HUES64 (cell line): ENCODE data around the gene CLNK.

ENCODE experiments used
- H3K27ac ChIP-seq: 2 replicates; pipeline ENCODE4 v1.7.0; 2013; ENCODE audit warnings: low read depth, low read length, inconsistent platforms
- H3K27me3 ChIP-seq: 2 replicates; pipeline ENCODE4 v1.6.1; 2013; ENCODE audit warnings: mild to moderate bottlenecking, low read length; ENCODE audit not compliant: insufficient read depth
- H3K36me3 ChIP-seq: 2 replicates; pipeline ENCODE4 v1.6.1; 2013; ENCODE audit warnings: mild to moderate bottlenecking, low read length; ENCODE audit not compliant: insufficient read depth
- H3K4me1 ChIP-seq: 2 replicates; pipeline ENCODE4 v1.6.1; 2013; ENCODE audit warnings: mild to moderate bottlenecking, low read length, moderate library complexity; ENCODE audit not compliant: insufficient read depth
- H3K4me3 ChIP-seq: 2 replicates; pipeline ENCODE4 v1.5.1; 2013; ENCODE audit warnings: mild to moderate bottlenecking, low read length, moderate library complexity
- H3K9ac ChIP-seq: 2 replicates; pipeline ENCODE4 v1.6.1; 2013; ENCODE audit warnings: mild to moderate bottlenecking, low read depth, low read length
- H3K9me3 ChIP-seq: 2 replicates; pipeline ENCODE4 v1.6.1; 2013; ENCODE audit warnings: low read depth, low read length; ENCODE audit not compliant: insufficient read depth
- WGBS: fragments of 150-250, 120-280 bp; methylation state at CpG from one replicate; pipeline ENCODE4 v1.1.7; 2013; ENCODE audit warnings: missing lambda C conversion rate; 5-methylcytosine and 5-hydroxymethylcytosine counted together

CLNK gene

GRCh38 chr4:10506077-10506476, 178.5 kb downstream of the CLNK start:
- WGBS, result 97% methylated on average over 4 of the region's 4 CpGs
- Histone ChIP-seq H3K4me1 (peaks cover 1% of the 10 kb centered on the region; the same call in 1 of the 2 replicates), H3K36me3 (no peaks in the 10 kb centered on the region), H3K9me3 (no peaks in the 10 kb centered on the region), H3K27ac (no peak overlapping the region), H3K4me3 (no peak overlapping the region), H3K9ac (no peak overlapping the region), H3K27me3 (no peaks in the 10 kb centered on the region)

DNA sequence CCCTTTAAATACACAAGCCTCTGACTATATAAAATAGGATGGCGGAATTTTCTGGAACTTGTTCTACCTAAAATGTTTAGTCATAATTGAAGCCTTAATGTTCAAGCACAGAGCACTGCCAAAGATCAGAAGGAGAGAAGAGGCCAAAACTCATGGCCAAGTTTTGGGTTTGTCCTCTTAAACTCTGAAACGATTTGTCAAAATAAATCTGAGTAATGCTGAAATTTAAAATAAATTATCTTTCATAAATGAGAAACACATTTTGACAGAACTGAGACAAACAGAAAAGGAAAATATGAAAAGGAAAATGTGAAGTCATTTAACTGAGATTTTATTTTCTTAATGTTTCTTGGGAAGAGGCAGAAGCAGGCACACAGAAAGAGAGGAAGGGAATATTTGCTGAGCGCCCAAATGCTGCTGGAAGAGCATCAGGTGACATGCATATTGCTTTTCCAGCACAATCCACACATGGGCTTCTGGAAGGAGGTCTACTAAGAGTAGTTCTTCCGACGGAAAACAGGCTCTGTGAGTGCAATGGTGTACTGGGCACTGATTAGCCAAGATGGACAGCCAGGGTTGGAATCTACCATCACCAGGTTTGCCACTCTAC, 179.9 kb downstream of the CLNK start:
- no peak overlapping the region for H3K9ac ChIP-seq
- 79% methylated on average over 3 of the region's 5 CpGs for WGBS
- no peaks in the 10 kb centered on the region for H3K36me3 ChIP-seq
- peaks cover 8% of the 10 kb centered on the region; the same call in 1 of the 2 replicates for H3K4me1 ChIP-seq
- no peaks in the 10 kb centered on the region for H3K9me3 ChIP-seq
- H3K4me3 ChIP-seq, result no peak overlapping the region
- H3K27ac ChIP-seq, result no peak overlapping the region
- no peaks in the 10 kb centered on the region for H3K27me3 ChIP-seq

- Histone ChIP-seq H3K4me1 (peaks cover 20% of the 10 kb centered on the region; the same call in 1 of the 2 replicates), H3K36me3 (no peaks in the 10 kb centered on the region), H3K27ac (no peak overlapping the region), H3K4me3 (no peak overlapping the region), H3K27me3 (no peaks in the 10 kb centered on the region), H3K9me3 (no peaks in the 10 kb centered on the region), H3K9ac (no peak overlapping the region)
- 94% methylated on average over 5 of the region's 5 CpGs for WGBS
Observed at GRCh38 chr4:10502717-10503116, 181.9 kb downstream of the CLNK start.

GRCh38 chr4:10500776-10501175, 183.8 kb downstream of the CLNK start:
- WGBS, result 85% methylated on average over 6 of the region's 6 CpGs
- Histone ChIP-seq H3K9me3 (no peaks in the 10 kb centered on the region), H3K27ac (no peak overlapping the region), H3K9ac (no peak overlapping the region), H3K27me3 (no peaks in the 10 kb centered on the region), H3K4me1 (peaks cover 37% of the 10 kb centered on the region), H3K36me3 (no peaks in the 10 kb centered on the region), H3K4me3 (no peak overlapping the region)

GRCh38 chr4:10496200-10496599, 188.4 kb downstream of the CLNK start:
- Histone ChIP-seq H3K4me3 (peak overlapping the region; percentile 18), H3K9ac (no peak overlapping the region; the same call in 1 of the 2 replicates), H3K27me3 (peaks cover 2% of the 10 kb centered on the region; the same call in 1 of the 2 replicates), H3K36me3 (no peaks in the 10 kb centered on the region), H3K27ac (peak overlapping the region; percentile 74), H3K9me3 (no peaks in the 10 kb centered on the region), H3K4me1 (peaks cover 48% of the 10 kb centered on the region)
- 1% methylated on average over 4 of the region's 4 CpGs for WGBS

DNA sequence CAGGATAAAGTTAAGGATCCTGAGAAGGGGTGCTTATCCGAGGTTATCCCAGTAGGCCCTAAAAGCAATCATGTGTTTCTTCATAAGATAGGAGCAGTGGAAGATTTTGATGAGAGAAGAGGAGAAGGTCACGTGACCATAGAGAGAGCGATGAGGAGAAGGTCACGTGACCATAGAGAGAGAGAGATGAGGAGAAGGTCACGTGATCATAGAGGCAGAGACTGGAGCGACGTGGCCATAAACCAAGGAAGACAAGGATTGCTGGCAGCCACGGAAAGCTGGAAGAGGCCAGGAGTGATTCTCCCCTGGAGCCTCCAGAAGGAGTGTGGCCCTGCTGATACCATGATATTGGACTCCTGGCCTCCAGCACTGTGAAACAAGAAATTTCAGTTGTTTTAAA, 188.9 kb downstream of the CLNK start:
- Histone ChIP-seq H3K27ac (peak overlapping the region; percentile 74), H3K4me1 (peaks cover 43% of the 10 kb centered on the region), H3K27me3 (peaks cover 2% of the 10 kb centered on the region; the same call in 1 of the 2 replicates), H3K9me3 (no peaks in the 10 kb centered on the region), H3K4me3 (no peak overlapping the region), H3K9ac (no peak overlapping the region), H3K36me3 (no peaks in the 10 kb centered on the region)
- 41% methylated on average over 8 of the region's 8 CpGs for WGBS

DNA sequence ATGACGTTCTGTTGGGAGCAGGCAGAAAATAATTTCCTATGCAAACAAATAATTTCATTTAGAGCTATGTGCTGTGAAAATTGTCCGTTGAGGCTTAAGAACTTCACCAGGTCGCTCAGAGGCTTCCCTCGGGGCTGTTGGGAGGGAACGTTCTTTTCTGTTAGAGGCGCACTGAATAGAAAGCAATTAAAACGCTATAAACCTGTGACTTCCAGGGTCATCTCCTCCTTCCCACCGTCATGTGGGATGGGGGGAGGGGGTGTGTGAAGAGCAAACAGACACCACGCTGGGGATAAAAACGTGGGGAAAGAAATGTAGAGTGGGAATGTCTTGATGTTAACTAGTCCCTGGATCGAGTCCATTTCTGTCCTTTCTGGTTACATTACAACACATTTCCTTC, 192.1 kb downstream of the CLNK start:
- H3K9me3 ChIP-seq, result no peaks in the 10 kb centered on the region
- no peak overlapping the region for H3K9ac ChIP-seq
- H3K27me3 ChIP-seq, result peaks cover 2% of the 10 kb centered on the region; the same call in 1 of the 2 replicates
- H3K4me1 ChIP-seq, result peaks cover 27% of the 10 kb centered on the region
- no peak overlapping the region for H3K4me3 ChIP-seq
- no peaks in the 10 kb centered on the region for H3K36me3 ChIP-seq
- 76% methylated on average over 9 of the region's 11 CpGs for WGBS
- H3K27ac ChIP-seq, result no peak overlapping the region

DNA sequence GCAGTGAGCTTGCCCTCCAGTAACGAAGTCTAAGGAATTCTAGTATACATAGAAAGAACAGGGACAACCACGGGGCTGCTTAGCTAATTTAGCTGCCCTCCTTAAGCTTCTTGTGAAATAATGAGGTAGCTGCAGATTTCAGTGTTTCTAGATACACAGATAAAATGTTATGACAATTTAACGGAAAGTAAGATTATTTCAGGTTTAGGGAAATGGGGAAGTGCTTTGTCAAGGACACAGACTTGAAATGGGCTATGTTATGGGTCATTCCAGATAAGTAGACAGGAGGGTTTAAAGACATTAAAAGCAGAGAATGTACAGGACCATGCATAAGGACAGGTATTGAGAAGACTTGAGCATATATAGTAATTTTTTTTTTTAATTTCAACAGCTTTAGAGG, 193.2 kb downstream of the CLNK start:
- 91% methylated on average over 3 of the region's 3 CpGs for WGBS
- Histone ChIP-seq H3K9ac (no peak overlapping the region), H3K4me1 (peaks cover 16% of the 10 kb centered on the region), H3K9me3 (no peaks in the 10 kb centered on the region), H3K4me3 (no peak overlapping the region), H3K27me3 (peaks cover 2% of the 10 kb centered on the region; the same call in 1 of the 2 replicates), H3K36me3 (no peaks in the 10 kb centered on the region), H3K27ac (no peak overlapping the region)

DNA sequence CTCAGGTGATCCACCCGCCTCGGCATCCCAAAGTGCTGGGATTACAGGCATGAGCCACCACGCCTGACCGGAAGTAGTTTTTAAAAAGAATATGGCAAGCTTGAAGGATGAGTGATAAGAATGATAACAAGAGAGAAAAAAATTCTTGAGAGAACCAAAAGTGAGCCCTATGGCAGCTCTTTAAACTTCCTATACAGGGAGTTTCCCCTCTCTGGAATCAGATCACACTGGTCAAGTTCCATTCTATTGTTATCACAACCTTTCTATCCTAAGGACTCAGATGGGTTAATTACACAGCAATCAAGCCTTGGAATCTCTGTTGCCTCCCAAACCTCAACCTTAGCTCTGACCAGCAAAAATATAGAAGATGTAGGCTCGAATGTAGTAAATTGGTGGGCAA, 193.6 kb downstream of the CLNK start:
- H3K27me3 ChIP-seq, result peaks cover 2% of the 10 kb centered on the region; the same call in 1 of the 2 replicates
- H3K36me3 ChIP-seq, result no peaks in the 10 kb centered on the region
- H3K4me3 ChIP-seq, result no peak overlapping the region
- no peak overlapping the region for H3K9ac ChIP-seq
- peaks cover 13% of the 10 kb centered on the region for H3K4me1 ChIP-seq
- no peaks in the 10 kb centered on the region for H3K9me3 ChIP-seq
- H3K27ac ChIP-seq, result no peak overlapping the region
- WGBS, result 93% methylated on average over 5 of the region's 5 CpGs

DNA sequence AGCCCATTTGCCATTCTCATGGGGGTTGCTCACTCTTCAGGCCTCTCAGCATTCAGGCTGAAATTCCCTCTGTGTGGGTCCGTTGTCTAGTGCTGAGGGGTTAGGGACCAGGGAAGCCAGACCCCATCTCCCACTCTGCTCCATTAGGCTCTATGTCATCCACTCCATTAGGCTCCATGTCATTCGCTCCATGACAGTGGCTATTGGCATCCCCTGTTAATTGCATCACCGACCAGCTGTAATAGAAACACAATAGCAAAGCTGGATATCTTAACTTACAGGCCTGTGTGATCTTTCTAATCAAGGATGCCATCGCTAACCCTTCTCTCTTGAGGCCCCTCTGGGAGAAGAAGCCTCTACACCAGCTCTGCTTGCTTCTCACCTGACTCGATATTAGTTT, 201.7 kb downstream of the CLNK start:
- Histone ChIP-seq H3K27me3 (no peaks in the 10 kb centered on the region), H3K4me3 (no peak overlapping the region), H3K9ac (no peak overlapping the region), H3K9me3 (no peaks in the 10 kb centered on the region), H3K4me1 (peaks cover 3% of the 10 kb centered on the region; the same call in 1 of the 2 replicates), H3K27ac (no peak overlapping the region), H3K36me3 (no peaks in the 10 kb centered on the region)
- WGBS, result 78% methylated on average over 5 of the region's 5 CpGs

GRCh38 chr4:10480616-10481015, 204.0 kb downstream of the CLNK start:
- Histone ChIP-seq H3K4me1 (0 out of 2 replicates have a peak, but pooled peaks cover 3% of the 10 kb centered on the region), H3K9ac (no peak overlapping the region), H3K9me3 (no peaks in the 10 kb centered on the region), H3K27me3 (no peaks in the 10 kb centered on the region), H3K36me3 (no peaks in the 10 kb centered on the region), H3K4me3 (no peak overlapping the region), H3K27ac (no peak overlapping the region)
- 93% methylated on average over 4 of the region's 5 CpGs for WGBS

DNA sequence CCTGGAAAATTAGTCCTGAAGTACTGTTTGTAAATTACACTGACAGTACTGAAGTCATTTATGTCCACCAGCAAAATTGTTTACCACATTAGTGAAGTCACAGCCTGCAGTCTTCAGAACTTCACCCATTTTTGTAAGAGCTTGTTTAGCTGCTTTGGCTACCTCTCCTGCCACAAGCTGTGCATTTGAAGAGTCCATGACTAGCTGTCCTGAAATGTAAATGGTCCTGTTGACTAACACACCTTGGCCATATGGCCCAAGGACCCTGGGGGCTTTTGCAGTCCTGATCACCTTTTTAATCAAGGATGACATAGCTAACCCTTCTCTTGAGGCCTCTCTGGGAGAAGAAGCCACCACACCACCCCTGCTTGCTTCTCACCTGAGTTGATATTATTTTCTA, 205.9 kb downstream of the CLNK start:
- H3K4me1 ChIP-seq, result 0 out of 2 replicates have a peak, but pooled peaks cover 3% of the 10 kb centered on the region
- no peaks in the 10 kb centered on the region for H3K27me3 ChIP-seq
- no peak overlapping the region for H3K4me3 ChIP-seq
- no peak overlapping the region for H3K27ac ChIP-seq
- H3K9me3 ChIP-seq, result no peaks in the 10 kb centered on the region
- no peaks in the 10 kb centered on the region for H3K36me3 ChIP-seq
- H3K9ac ChIP-seq, result no peak overlapping the region
